Measurements from ENCODE around the gene UCN3.
A peak's percentile ranks its signal among the peaks of the same experiment; 100 is the strongest.
"Not testable (repeated sequence)": the region's sequence is repeated elsewhere in the genome, so short reads cannot be mapped to it uniquely, and the experiment has no call there.

The UCN3 gene

DNA sequence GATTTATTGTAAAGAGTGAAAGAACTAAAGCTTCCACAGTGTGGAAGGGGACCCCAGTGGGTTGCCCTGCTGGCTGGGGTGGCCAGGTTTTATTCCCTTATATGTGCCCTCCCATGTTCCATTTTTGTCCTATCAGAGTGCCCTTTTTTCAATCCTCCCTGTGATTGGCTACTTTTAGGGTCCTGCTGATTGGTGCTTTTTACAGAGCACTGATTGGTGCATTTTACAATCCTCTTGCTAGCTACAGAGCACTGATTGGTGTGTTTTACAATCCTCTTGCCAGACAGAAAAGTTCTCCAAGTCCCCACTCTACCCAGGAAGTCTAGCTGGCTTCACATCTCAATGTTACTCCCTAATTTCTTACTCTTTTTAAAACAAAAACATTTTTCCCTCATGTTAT lies 46.0 kb downstream of the UCN3 start:
- not testable (repeated sequence) for DNase-seq

DNA sequence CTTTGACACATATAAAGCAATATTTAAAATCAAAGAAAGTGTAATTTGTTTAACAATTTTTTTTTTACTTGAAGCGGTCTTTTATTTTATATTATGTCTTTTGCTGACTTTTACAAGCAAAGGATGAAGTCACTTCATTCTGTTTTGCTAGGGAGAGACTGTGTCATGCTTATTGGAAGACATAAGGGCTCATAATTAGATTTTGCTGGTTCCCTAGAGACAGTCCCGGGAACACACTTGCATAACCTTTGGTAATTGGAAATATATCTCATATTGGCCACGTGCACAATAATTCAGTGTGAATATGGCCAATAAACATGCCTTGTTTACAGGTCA lies 47.1 kb downstream of the UCN3 start:
- no peak for DNase-seq

DNA sequence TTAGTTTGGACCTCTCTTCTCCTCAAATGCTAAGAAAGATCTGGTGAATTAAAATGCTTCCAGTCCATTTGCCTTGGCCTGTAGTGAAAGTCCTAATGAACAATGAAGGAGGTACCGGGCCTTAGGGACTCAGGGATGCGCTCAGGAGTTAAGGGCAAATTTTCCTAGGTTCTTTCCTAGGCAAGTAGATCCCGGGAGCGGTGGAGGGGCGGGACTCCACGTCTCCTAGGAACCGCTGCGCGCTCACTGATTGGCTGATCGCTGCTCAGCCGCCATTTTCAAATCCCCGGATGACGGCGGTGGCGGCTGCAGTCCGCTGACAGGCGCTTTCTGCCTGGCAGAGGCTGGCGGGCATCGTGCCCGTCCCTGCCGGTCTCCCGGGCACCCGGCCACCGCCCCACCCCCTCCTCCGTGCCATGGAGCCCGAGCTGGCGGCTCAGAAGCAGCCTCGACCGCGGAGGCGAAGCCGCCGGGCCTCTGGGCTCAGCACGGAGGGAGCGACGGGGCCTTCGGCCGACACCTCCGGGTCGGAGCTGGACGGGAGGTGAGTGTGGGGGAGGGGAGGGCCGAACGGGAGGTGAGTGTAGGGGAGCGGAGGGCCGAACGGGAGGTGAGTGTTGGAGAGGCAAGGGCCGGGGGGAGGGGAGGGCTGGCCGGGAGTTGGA lies 47.6 kb downstream of the UCN3 start, which contains the start of gene NET1:
Gene NET1, plus strand, starts transcription at position 281 of the 665 bp plus-strand sequence. Its CDS starts 136 bp downstream, at position 417.
- peak; percentile 79 for DNase-seq

DNA sequence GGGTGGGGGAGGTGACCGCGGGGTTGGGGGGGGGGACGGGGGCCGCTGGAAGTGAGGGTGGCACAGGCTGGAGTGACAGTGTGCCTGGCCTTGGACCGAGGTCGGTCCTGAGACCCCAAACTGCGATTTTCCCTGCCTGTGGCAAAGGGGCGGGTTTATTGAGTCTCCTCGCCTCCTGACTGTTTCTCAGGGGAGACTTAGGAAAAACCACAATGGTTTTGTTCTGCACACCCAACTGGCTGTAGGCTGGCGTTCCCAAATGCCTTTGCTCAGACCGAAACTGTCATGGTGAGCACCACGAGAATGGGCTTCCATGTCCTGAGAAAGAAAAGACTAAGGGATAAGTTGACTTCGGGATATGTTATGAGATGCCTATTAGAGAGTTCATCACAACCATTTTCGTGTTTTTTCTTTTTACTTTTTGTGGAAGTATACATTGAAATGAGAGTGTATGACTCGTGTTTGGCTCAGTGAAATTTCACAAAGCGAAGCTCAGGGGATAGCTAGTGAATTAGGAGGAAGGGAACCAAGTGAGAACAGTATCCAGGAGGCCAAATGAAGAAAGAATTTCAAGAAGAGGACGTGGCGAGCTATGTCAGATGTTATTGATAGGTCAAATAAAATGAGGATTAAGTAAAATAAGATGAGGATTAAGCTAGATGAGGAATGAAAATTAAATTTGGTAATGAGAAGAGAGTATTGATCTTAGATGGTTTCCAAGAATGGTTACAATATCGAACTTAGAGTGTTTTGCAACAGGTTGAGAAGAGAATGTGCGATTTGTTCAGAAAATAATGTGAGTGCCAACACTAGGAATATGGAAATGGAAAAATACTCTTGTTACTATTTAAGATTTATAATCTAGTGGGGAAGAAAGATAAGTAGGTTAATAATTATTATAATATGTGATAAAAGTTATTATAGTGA lies 48.5 kb downstream of the UCN3 start:
- DNase-seq = no peak

DNA sequence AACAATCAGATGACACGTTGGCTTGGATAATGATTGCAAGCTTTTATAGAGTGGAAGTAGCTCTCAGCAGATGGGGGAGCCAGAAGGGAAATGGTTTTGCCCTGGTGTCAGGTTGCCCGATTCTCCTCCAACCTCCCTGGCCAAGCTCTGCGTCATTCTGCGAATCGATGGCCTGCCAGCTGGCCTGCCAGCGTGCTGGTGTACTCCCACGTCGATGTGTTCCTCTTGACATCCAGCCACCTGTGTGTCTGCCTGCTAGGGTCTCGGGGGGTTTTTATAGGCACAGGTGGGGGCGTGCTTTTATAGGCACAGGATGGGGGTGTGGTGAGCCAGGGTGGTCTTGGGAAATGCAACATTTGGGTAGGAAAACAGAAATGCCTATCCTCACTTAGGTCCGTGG lies 52.2 kb downstream of the UCN3 start:
- DNase-seq = no peak

DNA sequence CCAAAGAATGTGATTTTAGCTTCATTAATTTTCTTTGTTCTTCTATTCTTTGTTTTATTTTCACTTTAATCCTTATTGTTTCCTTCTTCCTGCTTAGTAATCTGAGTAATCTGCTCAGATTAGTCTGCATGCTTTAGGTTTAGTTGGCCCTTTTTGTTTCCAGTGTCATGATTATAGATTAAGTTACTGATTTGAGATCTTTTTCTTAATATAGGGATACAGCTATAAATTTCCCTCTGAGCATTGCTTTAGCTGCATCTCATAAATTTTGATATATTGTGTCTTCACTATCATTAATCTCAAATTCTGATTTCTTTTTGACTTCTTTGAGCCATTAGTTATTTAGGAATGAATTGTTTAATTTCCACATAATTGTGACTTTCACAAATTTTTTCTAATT lies 53.8 kb downstream of the UCN3 start:
- no peak for DNase-seq

DNA sequence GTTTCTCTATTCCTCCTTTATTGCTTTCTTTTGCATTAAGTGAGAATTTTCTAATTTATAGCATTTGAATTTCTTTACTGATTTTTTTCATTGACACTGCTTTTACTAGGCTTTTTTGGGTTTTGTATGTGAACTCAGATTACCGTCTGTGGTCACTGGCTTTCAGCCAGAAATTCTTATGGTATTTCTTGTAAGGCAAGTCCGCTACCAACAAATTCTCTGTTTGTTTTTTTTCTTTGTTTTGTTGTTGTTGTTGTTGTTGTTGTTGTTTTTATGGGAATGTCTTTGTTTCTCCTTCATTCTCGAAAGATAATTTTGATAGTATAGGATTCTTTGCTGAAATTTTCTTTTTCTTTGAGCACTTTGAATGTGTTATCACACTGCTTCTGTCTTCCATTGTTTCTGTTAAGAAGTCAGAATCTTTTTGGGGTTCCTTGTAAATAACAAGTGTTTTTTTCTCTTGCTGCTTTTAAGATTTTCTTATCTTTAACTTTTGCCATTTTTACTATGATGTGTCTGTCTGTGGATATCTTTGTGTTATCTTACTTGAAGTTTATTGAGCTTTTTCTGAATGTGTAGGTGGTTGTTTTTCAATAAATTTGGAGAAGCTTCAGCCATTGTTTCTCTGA lies 54.8 kb downstream of the UCN3 start:
- no peak for DNase-seq

DNA sequence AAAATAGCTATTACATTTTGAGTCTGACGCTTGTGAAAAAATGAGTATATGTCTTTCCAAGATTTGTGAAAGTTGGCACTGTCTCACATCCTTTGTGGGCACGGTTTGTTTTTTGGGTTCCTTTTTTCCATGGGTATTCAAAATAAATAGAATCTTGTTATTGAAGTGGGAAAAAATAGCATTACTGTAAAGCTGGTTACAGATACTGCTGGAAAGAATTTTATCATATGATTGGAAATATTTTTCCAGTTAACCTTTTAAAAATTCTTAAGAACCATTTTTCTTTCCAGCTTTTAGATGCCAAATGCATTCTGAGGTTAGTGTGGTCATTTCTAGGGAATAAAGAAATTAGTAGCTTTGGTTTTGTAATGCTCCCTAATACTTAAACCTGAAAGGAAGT lies 59.0 kb downstream of the UCN3 start:
- no peak for DNase-seq
